K562 (cell line): ENCODE results near the gene TTC9C. TPM values are rescaled to one million over a fixed set of nuclear protein-coding genes. Genes with fewer than 3 reads are reported as not detected.

ENCODE experiments used
- CBFB ChIP-seq: sonication (generic); formaldehyde crosslinking; IDR thresholded peaks from 2 replicates; pipeline ENCODE4 v1.4.0; 2020; ENCODE audit warnings: mild to moderate bottlenecking, missing genetic modification reagents
- CREB3 ChIP-seq: fragments of 450-650 bp; conservative IDR thresholded peaks from 2 replicates; pipeline ENCODE4 v1.6.1; 2016; ENCODE audit warnings: missing genetic modification characterization, low read depth, mild to moderate bottlenecking, missing compliant biosample characterization, moderate library complexity
- FOXP4 ChIP-seq: sonication (generic); formaldehyde crosslinking; IDR thresholded peaks from 2 replicates; pipeline ENCODE4 v1.8.0; 2022; ENCODE audit warnings: mild to moderate bottlenecking, missing genetic modification reagents, borderline replicate concordance
- HNRNPK ChIP-seq: fragments of 200-400 bp; formaldehyde crosslinking; IDR thresholded peaks from one replicate; pipeline ENCODE4 v1.6.1; 2018; ENCODE audit warnings: mild to moderate bottlenecking, low read depth, low read length; ENCODE audit not compliant: poor library complexity, severe bottlenecking
- MBD1 ChIP-seq: fragments of 250-450 bp; sonication (Bioruptor Pico); IDR thresholded peaks from 2 replicates; pipeline ENCODE4 v1.8.0; 2022; ENCODE audit warnings: inconsistent platforms
- PHF8 ChIP-seq: fragments of 200-600 bp; sonication (generic); IDR thresholded peaks from 2 replicates; pipeline ENCODE4 v1.6.1; 2012; ENCODE audit warnings: mixed run types, mild to moderate bottlenecking, inconsistent platforms, low read length, moderate library complexity, borderline replicate concordance
- ZFX ChIP-seq: sonication (generic); formaldehyde crosslinking; IDR thresholded peaks from 2 replicates; pipeline ENCODE4 v1.8.0; 2022; ENCODE audit warnings: mild to moderate bottlenecking, missing genetic modification reagents, moderate library complexity
- ZNF212 ChIP-seq: fragments of 450-650 bp; formaldehyde crosslinking; IDR thresholded peaks from 2 replicates; pipeline ENCODE4 v1.4.0; 2020; ENCODE audit warnings: mild to moderate bottlenecking
- ZNF740 ChIP-seq, 3 experiments: fragments of 200-800 bp in 1 of 3; sonication (Bioruptor generic) in 1 of 3; sonication (generic) in 1 of 3; formaldehyde crosslinking in 1 of 3; IDR thresholded peaks; 2 replicates each; pipeline versions ENCODE4 v1.6.1 to v1.8.0; 2016 to 2022; ENCODE audit warnings: mild to moderate bottlenecking in 2 of 3, missing compliant biosample characterization in 2 of 3, missing genetic modification characterization in 2 of 3, missing genetic modification reagents in 1 of 3
- polyA plus RNA-seq, 8 experiments: library from polyadenylated mRNA; depleted of rRNA in 4 of 8; stranded (reverse) in 5 of 8; unstranded in 3 of 8; fragments of >200 nt; fragmentation: Nextera tagmentation in 2 of 8; fragmentation: Illumina TruSeq in 1 of 8; extraction: Ambion mirVana in 2 of 8; extraction: Trizol in 1 of 8; gene quantifications; 2 replicates each; pipeline versions ENCODE4 v1.2.1 to v1.2.3, GENCODE V29; 2011 to 2014; ENCODE audit warnings: inconsistent platforms in 1 of 8, missing spikeins in 1 of 8
- total RNA-seq, 7 experiments: library from RNA; depleted of rRNA in 6 of 7; stranded (reverse); fragments of >200 nt in 6 of 7; fragmentation: Illumina TruSeq in 2 of 7; extraction: Trizol in 2 of 7; gene quantifications; 2 replicates each; pipeline versions ENCODE4 v1.2.1 to v1.2.3, GENCODE V29; 2011 to 2021; ENCODE audit warnings: low replicate concordance in 1 of 7

TTC9C gene
- total and polyA plus RNA-seq, 9 of the 15 experiments (the other 6 are each of a cell fraction or from before 2014, with no cell fraction given): 32.8 to 59.0 (median 37.1) TPM

GRCh38 chr11:62770778-62771143 lies 42.5 kb downstream of the TTC9C start (continued):
- TF ChIP-seq CREB3 (tag) (0 out of 2 replicates have a peak, but pooled peaks have one; percentile 28), CBFB (CRISPR knock-in tag) (no peak), PHF8 (0 out of 2 replicates have a peak, but pooled peaks have one; percentile 1), ZNF212 (CRISPR knock-in tag) (no peak), ZNF740 (CRISPR knock-in tag; IDR thresholded peaks at IDR 0.05) (no peak), ZNF740 (tag; IDR thresholded peaks at IDR 0.05) (no peak), FOXP4 (CRISPR knock-in tag) (no peak), MBD1 (CRISPR knock-in tag) (peak; percentile 86; the same call in 1 of the 2 replicates), HNRNPK (no peak), ZFX (CRISPR knock-in tag) (peak; percentile 56)
